A673 (cell line): Measurements from ENCODE around the gene PRDM4. TPM values are rescaled to one million over a fixed set of nuclear protein-coding genes. Genes with fewer than 3 reads are reported as not detected.

Source experiments
- BruUV-seq: library from RNA; stranded (reverse); fragments of 400-500 nt; replicated peaks from 2 replicates; lab custom pipeline; 2021; lab: Mats Ljungman, UMichigan
- CTCF ChIA-PET: fragments of 300-600 bp; sonication (Branson Sonifier 250); formaldehyde crosslinking; loops from one replicate; lab custom pipeline; 2022; ENCODE audit warnings: antibody characterized with exemption; lab: Charles Lee
- POLR2A ChIA-PET: fragments of 300-600 bp; sonication (Branson Sonifier 250); formaldehyde crosslinking; loops from one replicate; lab custom pipeline; 2022; ENCODE audit warnings: antibody characterized with exemption; ENCODE audit not compliant: low non-redundant PET; lab: Charles Lee
- DNase-seq: peaks from one replicate; pipeline ENCODE4 v3.0.0-alpha.2; 2015; ENCODE audit warnings: low spot score
- H3K27ac ChIP-seq: fragments of 200-600 bp; sonication (generic); 2 replicates; pipeline ENCODE4 v1.5.1; 2016; ENCODE audit warnings: mixed run types, low read depth, mild to moderate bottlenecking, mixed read lengths, antibody characterized with exemption, low read length; ENCODE audit not compliant: poor library complexity, severe bottlenecking
- H3K27me3 ChIP-seq: fragments of 200-600 bp; sonication (generic); replicated peaks from 2 replicates; pipeline ENCODE4 v1.6.1; 2017; ENCODE audit warnings: mixed run types, low read depth, mild to moderate bottlenecking, mixed read lengths, antibody characterized with exemption, low read length; ENCODE audit not compliant: insufficient read depth, poor library complexity
- H3K36me3 ChIP-seq: fragments of 200-600 bp; sonication (generic); 2 replicates; pipeline ENCODE4 v1.6.1; 2016; ENCODE audit warnings: mixed run types, mild to moderate bottlenecking, mixed read lengths, antibody characterized with exemption, low read length; ENCODE audit not compliant: insufficient read depth, poor library complexity, severe bottlenecking
- H3K4me1 ChIP-seq: fragments of 200-600 bp; sonication (generic); 2 replicates; pipeline ENCODE4 v1.6.1; 2017; ENCODE audit warnings: mixed run types, mild to moderate bottlenecking, mixed read lengths, antibody characterized with exemption, low read length; ENCODE audit not compliant: insufficient read depth, poor library complexity, severe bottlenecking
- H3K4me3 ChIP-seq: fragments of 200-600 bp; sonication (generic); 2 replicates; pipeline ENCODE4 v1.5.1; 2016; ENCODE audit warnings: low read depth, mixed run types, mild to moderate bottlenecking, mixed read lengths, low read length; ENCODE audit not compliant: poor library complexity, severe bottlenecking
- H3K9me3 ChIP-seq: fragments of 200-600 bp; sonication (generic); 2 replicates; pipeline ENCODE4 v1.6.1; 2016; ENCODE audit warnings: mixed run types, low read depth, mild to moderate bottlenecking, mixed read lengths, antibody characterized with exemption, low read length; ENCODE audit not compliant: poor library complexity, severe bottlenecking
- EZH2 ChIP-seq: fragments of 200-600 bp; sonication (generic); IDR thresholded peaks from 2 replicates; pipeline ENCODE4 v1.6.1; 2017; ENCODE audit warnings: borderline replicate concordance, low read depth, mild to moderate bottlenecking, mixed read lengths, antibody characterized with exemption, low read length; ENCODE audit not compliant: poor library complexity, severe bottlenecking
- intact Hi-C: fragments of 100-400 bp; cut with micrococcal nuclease; formaldehyde crosslinking; loops from one replicate; pipeline ENCODE4 v1.10.0; 2022; ENCODE audit not compliant: unreplicated experiment
- total RNA-seq: library from RNA; stranded (reverse); gene quantifications from 2 replicates; pipeline ENCODE4 v1.2.3, GENCODE V29; 2021
- TF ChIP-seq, protein P1 (sequence below): fragments of 300-800, 200-600 bp; sonication (generic); conservative IDR thresholded peaks from 2 replicates; pipeline ENCODE4 v1.5.1; 2017; ENCODE audit warnings: low read depth, mild to moderate bottlenecking, antibody characterized with exemption, low read length, moderate library complexity, mixed read lengths

Gene PRDM4
- total RNA-seq, 1 experiment from 2014 or later, result 31.5 TPM

DNA sequence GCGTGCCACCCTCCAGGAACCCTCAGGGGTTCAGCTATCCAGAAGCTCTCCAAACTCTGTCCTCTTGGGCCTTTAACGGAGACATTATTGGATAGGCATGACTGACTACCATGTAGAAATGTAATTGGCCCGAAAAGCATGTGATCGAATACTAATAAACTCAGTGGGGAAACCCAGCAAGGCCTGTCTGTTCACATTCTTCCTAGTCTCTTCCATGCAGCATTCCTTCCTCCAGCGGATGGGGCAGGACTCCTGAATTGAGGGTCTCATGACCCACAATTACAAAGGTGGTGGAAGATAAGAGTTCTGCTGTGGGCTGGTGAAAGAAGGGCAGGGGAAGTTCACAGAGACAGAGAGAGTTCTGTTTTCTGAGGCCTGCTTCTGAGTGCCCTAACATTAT lies 6.5 kb upstream of the PRDM4 start:
- ChIA-PET POLR2A (no interaction called here), CTCF (no interaction called here)
- Histone ChIP-seq H3K9me3 (no peaks in the 10 kb centered on the region), H3K27ac (no peak overlapping the region), H3K4me3 (no peak overlapping the region), H3K36me3 (no peaks in the 10 kb centered on the region), H3K27me3 (peaks cover 30% of the 10 kb centered on the region), H3K4me1 (no peaks in the 10 kb centered on the region)
- intact Hi-C loops, result no loop called here
- TF ChIP-seq, protein P1, sequence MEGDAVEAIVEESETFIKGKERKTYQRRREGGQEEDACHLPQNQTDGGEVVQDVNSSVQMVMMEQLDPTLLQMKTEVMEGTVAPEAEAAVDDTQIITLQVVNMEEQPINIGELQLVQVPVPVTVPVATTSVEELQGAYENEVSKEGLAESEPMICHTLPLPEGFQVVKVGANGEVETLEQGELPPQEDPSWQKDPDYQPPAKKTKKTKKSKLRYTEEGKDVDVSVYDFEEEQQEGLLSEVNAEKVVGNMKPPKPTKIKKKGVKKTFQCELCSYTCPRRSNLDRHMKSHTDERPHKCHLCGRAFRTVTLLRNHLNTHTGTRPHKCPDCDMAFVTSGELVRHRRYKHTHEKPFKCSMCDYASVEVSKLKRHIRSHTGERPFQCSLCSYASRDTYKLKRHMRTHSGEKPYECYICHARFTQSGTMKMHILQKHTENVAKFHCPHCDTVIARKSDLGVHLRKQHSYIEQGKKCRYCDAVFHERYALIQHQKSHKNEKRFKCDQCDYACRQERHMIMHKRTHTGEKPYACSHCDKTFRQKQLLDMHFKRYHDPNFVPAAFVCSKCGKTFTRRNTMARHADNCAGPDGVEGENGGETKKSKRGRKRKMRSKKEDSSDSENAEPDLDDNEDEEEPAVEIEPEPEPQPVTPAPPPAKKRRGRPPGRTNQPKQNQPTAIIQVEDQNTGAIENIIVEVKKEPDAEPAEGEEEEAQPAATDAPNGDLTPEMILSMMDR, result no peak
- no peak for TF ChIP-seq EZH2
- BruUV-seq, result no TSS peak
- no peak for DNase-seq

DNA sequence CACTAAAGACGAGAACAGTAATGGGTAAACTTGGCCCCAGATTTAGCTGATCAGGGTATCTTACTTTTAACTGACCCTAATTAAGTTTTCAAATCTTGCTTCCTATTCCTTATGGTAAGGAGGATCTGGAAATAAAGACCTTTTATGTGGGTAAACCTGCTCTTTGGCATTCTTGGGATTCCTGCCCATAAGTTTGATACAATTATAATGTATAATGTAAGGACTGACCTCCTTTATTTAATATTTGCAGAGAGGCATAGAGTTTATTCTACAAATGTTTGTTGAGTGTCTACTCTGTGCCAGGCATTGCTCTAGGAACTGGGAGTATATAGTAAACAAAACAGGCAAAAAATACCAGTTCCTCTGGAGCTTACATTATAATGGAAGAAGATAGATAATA lies 4.4 kb upstream of the PRDM4 start:
- H3K27ac ChIP-seq, result no peak overlapping the region
- intact Hi-C loops, result no loop called here
- BruUV-seq, result no TSS peak
- no peak for DNase-seq
- no peaks in the 10 kb centered on the region for H3K36me3 ChIP-seq
- TF ChIP-seq EZH2, result no peak
- TF ChIP-seq, protein P1, result no peak
- no peaks in the 10 kb centered on the region for H3K9me3 ChIP-seq
- peaks cover 3% of the 10 kb centered on the region for H3K4me1 ChIP-seq
- POLR2A ChIA-PET, result no interaction called here
- peaks cover 12% of the 10 kb centered on the region for H3K27me3 ChIP-seq
- H3K4me3 ChIP-seq, result no peak overlapping the region
- CTCF ChIA-PET, result no interaction called here

DNA sequence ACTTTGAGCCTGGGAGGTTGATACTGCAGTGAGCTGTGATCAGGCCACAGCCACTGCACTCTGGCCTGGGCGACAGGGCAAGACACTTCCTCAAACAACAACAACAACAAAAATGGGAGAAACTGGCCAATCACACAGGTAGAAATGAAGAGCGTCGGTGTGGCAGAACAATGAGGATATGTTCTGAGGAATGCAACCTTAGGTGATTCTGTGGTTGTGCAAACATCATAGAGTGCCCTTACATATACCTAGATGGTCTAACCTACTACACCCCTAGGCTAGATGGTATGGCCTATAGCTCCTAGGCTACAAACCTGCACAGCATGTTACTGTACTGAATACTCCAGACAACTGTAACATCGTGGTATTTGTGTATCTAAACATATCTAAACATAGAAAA lies 3.7 kb upstream of the PRDM4 start:
- H3K36me3 ChIP-seq, result no peaks in the 10 kb centered on the region
- intact Hi-C loops, result no loop called here
- CTCF ChIA-PET, result no interaction called here
- TF ChIP-seq, protein P1, result no peak
- TF ChIP-seq EZH2, result no peak
- BruUV-seq, result no TSS peak
- H3K9me3 ChIP-seq, result no peaks in the 10 kb centered on the region
- H3K4me1 ChIP-seq, result peaks cover 5% of the 10 kb centered on the region
- peaks cover 8% of the 10 kb centered on the region for H3K27me3 ChIP-seq
- H3K27ac ChIP-seq, result no peak overlapping the region
- H3K4me3 ChIP-seq, result no peak overlapping the region
- POLR2A ChIA-PET, result no interaction called here
- no peak for DNase-seq
